CMK (cell line): ENCODE measurements around the gene BBOF1.

ENCODE experiments used
- DNase-seq: peaks from one replicate; pipeline ENCODE4 v3.0.0-alpha.2; 2010; ENCODE audit warnings: low read depth

The BBOF1 gene

DNA sequence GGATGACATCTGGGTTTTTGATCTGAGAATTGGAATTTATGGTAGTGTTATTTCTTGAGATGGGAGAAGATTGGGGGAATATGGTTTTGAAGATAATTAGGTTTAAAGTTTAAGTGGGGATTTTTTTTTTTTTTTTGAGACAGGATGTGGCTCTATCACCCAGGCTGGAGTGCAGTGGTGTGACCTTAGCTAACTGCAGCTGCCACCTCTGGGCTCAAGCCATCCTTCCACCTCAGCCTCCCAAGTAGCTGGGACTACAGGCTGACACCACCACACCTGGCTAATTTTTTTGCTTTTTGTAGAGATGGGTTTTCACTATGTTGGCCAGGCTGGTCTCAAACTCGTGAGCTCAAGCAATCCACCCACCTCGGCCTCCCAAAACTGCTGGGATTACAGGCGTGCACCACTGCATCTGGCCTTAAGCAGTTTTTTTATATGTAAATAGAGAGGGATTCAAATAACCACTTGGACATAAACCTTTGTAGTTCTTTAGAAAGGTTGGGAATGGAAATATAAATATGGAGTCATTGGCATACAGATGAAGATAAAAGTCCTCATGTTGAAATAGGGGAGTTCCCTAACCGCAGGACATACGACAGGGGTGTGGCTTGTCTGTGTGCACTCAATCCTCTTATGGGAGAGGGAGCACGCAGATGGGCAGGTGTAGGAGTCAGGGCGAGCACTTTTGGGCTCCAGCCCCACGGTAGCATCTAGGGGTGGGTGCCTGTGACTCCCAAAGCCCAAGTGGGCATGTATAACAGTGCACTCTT is 70.3 kb downstream of the BBOF1 start:
- no peak for DNase-seq

DNA sequence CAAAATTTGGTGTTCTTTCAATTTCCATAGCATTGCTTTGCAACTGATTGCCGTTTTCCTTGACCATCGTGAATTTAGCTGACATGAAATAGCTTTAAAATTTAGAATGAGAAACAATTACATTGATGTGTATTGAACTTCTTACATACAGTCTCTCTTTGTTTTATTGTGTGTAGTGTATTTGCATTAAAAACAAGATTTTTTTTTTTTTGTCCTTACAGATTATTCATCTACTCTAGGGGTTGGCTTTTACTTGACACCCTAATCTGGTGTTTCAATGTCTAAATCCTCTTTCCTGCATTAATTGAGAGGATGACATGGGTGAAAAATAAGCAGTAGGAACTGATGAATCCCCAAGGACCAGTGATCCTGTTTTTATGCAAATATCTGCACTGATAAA is 86.2 kb downstream of the BBOF1 start:
- no peak for DNase-seq

DNA sequence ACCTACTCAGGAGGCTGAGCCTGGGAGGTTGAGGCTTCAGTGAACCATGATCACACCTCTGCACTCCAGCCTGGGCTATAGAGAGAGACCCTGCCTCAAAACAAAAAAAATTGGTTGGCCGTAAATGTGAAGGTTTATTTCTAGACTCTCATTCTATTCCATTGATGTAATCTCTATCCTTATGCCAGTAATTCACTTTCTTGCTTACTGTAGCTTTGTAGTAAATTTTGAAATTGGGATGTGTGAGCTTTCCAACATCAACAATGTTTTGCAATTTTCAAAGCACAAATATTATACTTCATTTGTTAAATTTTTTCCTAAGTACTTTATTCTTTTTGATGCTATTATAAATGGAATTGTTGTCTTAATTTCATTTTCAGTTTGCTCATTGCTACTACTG is 90.2 kb downstream of the BBOF1 start:
- DNase-seq = no peak

DNA sequence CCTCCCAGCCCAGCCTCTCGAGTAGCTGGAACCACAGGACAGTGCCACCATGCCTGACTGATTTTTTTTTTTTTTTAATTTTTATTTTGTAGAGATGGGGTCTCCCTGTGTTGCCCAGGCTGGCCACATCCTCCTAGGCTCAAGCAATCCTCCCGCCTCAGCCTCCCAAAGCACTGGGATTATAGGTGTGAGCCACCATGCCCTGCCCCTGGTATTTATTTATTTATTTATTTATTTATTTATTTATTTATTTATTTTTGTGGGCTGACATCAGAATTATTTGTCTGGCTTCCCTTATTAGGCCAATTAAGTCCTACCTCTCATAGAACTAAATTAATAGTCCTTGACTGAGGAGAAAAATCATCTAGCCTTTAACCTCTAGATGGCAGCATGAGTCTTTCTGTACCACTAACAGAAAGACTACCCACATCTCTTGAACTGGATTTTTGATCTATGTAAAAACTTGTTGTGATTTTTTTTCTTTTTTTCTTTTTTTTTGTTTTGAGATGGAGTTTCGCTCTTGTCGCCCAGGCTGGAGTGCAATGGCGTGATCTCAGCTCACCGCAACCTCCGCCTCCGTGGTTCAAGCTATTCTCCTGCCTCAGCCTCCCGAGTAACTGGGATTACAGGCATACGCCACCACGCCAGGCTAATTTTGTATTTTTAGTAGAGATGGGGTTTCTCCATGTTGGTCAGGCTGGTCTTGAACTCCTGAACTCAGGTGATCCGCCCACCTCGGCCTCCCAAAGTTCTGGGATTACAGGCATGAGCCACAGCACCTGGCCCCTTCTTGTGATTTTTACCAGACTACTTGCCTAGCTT is 92.5 kb downstream of the BBOF1 start:
- DNase-seq = peak; percentile 7
